HEK293 (cell line): ENCODE results near the gene GEMIN7.

Source experiments
- GLI2 ChIP-seq: fragments of 450-650 bp; formaldehyde crosslinking; IDR thresholded peaks from 2 replicates; pipeline ENCODE4; 2017; ENCODE audit warnings: missing biosample characterization, missing genetic modification characterization, low read depth, borderline replicate concordance
- YY1 ChIP-seq: fragments of 450-650 bp; formaldehyde crosslinking; IDR thresholded peaks from 2 replicates; pipeline ENCODE4 v1.5.1; 2018; ENCODE audit warnings: missing biosample characterization, missing genetic modification characterization
- ZNF629 ChIP-seq: fragments of 450-650 bp; formaldehyde crosslinking; IDR thresholded peaks from 2 replicates; pipeline ENCODE4 v1.5.1; 2017; ENCODE audit warnings: missing biosample characterization, missing genetic modification characterization
- TF ChIP-seq, protein P1 (sequence below): fragments of 450-650 bp; formaldehyde crosslinking; IDR thresholded peaks from 2 replicates; pipeline ENCODE4 v1.5.1; 2016; ENCODE audit warnings: missing biosample characterization, missing genetic modification characterization
- TF ChIP-seq, protein P2 (sequence below): fragments of 450-650 bp; formaldehyde crosslinking; IDR thresholded peaks from 2 replicates; pipeline ENCODE4 v1.5.1; 2016; ENCODE audit warnings: missing biosample characterization, missing genetic modification characterization

DNA sequence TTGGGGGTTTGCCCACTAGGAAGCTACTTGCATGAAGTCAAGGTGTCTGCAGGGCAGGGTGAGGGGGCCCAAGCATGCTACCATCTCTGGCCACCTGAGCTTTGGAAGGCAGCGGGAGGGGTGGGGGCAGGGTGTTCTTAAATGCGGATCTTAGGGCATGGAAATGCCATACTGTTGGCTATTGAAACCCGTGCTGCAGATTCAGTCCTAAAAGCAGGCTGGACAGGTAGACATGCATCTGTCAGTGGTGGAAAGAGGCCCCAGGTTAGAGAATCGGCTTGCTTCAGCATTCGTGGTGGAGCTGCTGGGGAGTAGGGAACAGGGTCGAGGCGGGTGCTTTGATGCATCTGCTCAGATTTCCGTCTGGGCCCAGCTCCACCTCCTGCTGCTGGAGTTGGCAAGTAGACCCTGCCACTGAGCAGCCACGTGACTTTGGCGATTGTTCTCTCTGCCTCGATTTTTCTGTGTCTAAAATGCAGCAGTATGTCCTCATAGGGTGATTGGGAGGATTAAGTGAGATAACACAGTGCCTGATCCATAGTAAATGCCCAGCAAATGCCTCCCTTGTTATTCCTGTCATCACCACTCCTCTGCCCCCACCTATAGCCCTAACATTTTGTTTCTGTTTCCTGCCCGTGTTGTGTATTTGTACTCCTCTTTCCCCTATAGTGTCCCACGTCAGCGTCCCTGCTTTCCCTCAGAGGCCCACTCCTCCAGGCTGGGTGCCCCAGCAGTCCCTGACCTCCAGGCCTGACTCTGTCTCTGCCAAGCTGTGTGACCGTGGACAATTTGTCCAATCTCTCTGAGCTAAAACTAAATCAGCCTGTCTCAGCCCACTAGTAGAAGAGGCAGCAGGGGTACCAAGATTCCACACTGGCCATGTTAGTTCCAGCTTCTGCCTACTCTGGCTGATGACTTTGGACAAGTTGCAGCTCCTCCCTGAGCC is 19.7 kb downstream of the GEMIN7 start:
- TF ChIP-seq, protein P1, sequence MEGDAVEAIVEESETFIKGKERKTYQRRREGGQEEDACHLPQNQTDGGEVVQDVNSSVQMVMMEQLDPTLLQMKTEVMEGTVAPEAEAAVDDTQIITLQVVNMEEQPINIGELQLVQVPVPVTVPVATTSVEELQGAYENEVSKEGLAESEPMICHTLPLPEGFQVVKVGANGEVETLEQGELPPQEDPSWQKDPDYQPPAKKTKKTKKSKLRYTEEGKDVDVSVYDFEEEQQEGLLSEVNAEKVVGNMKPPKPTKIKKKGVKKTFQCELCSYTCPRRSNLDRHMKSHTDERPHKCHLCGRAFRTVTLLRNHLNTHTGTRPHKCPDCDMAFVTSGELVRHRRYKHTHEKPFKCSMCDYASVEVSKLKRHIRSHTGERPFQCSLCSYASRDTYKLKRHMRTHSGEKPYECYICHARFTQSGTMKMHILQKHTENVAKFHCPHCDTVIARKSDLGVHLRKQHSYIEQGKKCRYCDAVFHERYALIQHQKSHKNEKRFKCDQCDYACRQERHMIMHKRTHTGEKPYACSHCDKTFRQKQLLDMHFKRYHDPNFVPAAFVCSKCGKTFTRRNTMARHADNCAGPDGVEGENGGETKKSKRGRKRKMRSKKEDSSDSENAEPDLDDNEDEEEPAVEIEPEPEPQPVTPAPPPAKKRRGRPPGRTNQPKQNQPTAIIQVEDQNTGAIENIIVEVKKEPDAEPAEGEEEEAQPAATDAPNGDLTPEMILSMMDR (tag by site-specific recombination): no peak
- TF ChIP-seq ZNF629 (tag by site-specific recombination): no peak
- TF ChIP-seq, protein P2, sequence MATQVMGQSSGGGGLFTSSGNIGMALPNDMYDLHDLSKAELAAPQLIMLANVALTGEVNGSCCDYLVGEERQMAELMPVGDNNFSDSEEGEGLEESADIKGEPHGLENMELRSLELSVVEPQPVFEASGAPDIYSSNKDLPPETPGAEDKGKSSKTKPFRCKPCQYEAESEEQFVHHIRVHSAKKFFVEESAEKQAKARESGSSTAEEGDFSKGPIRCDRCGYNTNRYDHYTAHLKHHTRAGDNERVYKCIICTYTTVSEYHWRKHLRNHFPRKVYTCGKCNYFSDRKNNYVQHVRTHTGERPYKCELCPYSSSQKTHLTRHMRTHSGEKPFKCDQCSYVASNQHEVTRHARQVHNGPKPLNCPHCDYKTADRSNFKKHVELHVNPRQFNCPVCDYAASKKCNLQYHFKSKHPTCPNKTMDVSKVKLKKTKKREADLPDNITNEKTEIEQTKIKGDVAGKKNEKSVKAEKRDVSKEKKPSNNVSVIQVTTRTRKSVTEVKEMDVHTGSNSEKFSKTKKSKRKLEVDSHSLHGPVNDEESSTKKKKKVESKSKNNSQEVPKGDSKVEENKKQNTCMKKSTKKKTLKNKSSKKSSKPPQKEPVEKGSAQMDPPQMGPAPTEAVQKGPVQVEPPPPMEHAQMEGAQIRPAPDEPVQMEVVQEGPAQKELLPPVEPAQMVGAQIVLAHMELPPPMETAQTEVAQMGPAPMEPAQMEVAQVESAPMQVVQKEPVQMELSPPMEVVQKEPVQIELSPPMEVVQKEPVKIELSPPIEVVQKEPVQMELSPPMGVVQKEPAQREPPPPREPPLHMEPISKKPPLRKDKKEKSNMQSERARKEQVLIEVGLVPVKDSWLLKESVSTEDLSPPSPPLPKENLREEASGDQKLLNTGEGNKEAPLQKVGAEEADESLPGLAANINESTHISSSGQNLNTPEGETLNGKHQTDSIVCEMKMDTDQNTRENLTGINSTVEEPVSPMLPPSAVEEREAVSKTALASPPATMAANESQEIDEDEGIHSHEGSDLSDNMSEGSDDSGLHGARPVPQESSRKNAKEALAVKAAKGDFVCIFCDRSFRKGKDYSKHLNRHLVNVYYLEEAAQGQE (tag by site-specific recombination): no peak
- TF ChIP-seq YY1 (tag by site-specific recombination): no peak
- TF ChIP-seq GLI2: no peak
